GM18517 (cell line): ENCODE measurements around the gene ACTR6.

Experiments used
- ATAC-seq: cut with Tn5 transposase; IDR thresholded peaks from one replicate; pipeline ENCODE4 v1.9.1; 2021; ENCODE audit warnings: mild to moderate bottlenecking, moderate library complexity; ENCODE audit not compliant: unreplicated experiment

Gene ACTR6

GRCh38 chr12:100265732-100266584 lies 65.3 kb downstream of the ACTR6 start:
- peak; percentile 23 for ATAC-seq

- ATAC-seq, result peak; percentile 86
Observed at GRCh38 chr12:100266585-100266834, 65.9 kb downstream of the ACTR6 start.

- peak; percentile 93 for ATAC-seq
Observed at GRCh38 chr12:100266835-100267602, 66.4 kb downstream of the ACTR6 start, which contains the start of the genes DEPDC4 and SCYL2. DEPDC4 (minus strand) TSS chr12:100267079; CDS start chr12:100267076, 3 bp downstream. SCYL2 (plus strand) TSS chr12:100267177; CDS start chr12:100282971, 15,794 bp downstream.

- ATAC-seq, result peak; percentile 12
Observed at GRCh38 chr12:100267603-100268281, 67.1 kb downstream of the ACTR6 start.

GRCh38 chr12:100268835-100269564 lies 68.4 kb downstream of the ACTR6 start:
- no peak for ATAC-seq

GRCh38 chr12:100273782-100274181 lies 73.2 kb downstream of the ACTR6 start:
- ATAC-seq, result no peak
